Neural crest cell (in vitro differentiated cells): ENCODE measurements around the gene DACH1. TPM values are rescaled to one million over a fixed set of nuclear protein-coding genes. Genes with fewer than 3 reads are reported as not detected.
"Not testable (repeated sequence)": the region's sequence is repeated elsewhere in the genome, so short reads cannot be mapped to it uniquely, and the experiment has no call there.

Experiments used
- DNase-seq: peaks from one replicate; pipeline ENCODE4 v3.0.0; 2021; ENCODE audit warnings: low read depth, mixed read lengths, low spot score
- H3K27ac Mint-ChIP-seq: one replicate; pipeline ENCODE4 v1.8.0; 2021; ENCODE audit warnings: mild to moderate bottlenecking, mixed read lengths; ENCODE audit not compliant: unreplicated experiment
- H3K27me3 Mint-ChIP-seq: 2 replicates; pipeline ENCODE4 v1.8.0; 2021; ENCODE audit warnings: low read depth, mild to moderate bottlenecking, mixed read lengths
- H3K36me3 Mint-ChIP-seq: 2 replicates; pipeline ENCODE4 v1.8.0; 2021; ENCODE audit warnings: low read depth, mild to moderate bottlenecking, mixed read lengths
- H3K4me1 Mint-ChIP-seq: 2 replicates; pipeline ENCODE4 v1.8.0; 2021; ENCODE audit warnings: mixed read lengths
- H3K4me3 Mint-ChIP-seq: one replicate; pipeline ENCODE4 v1.8.0; 2021; ENCODE audit warnings: mild to moderate bottlenecking, mixed read lengths
- H3K9me3 Mint-ChIP-seq: 2 replicates; pipeline ENCODE4 v1.8.0; 2021; ENCODE audit warnings: mixed read lengths
- CTCF ChIP-seq: fragments of 200-600 bp; sonication (generic); conservative IDR thresholded peaks from 2 replicates; pipeline ENCODE4 v1.5.0; 2021; ENCODE audit warnings: antibody characterized with exemption, mild to moderate bottlenecking
- long read RNA-seq: library from polyadenylated mRNA; unstranded; transcript quantifications from one replicate; pipeline ENCODE4 v2.0.0, GENCODE V29; 2020
- total RNA-seq: library from RNA; stranded (reverse); gene quantifications from 2 replicates; pipeline ENCODE4 v1.2.1, GENCODE V29; 2021

The DACH1 gene
- 23.7 and 24.6 TPM in 2 replicates for total RNA-seq
- long read RNA-seq, full-length matches to known transcripts = 13 of 22 reads
- long read RNA-seq, partial matches to known transcripts = 2 of 22 reads
- long read RNA-seq, other reads (novel, unspliced or antisense) = 7 of 22 reads

GRCh38 chr13:71867131-71867814 lies at the start of gene DACH1:
Gene DACH1 (minus strand): TSS chr13:71867204.
- Mint-ChIP-seq H3K4me3 (peak within 1 kb of the TSS; percentile 94), H3K9me3 (no peaks in the 10 kb centered on the region), H3K27me3 (peaks cover 65% of the 10 kb centered on the region), H3K36me3 (no peaks in the 10 kb centered on the region), H3K27ac (peak within 1 kb of the TSS; percentile 71), H3K4me1 (peaks cover 52% of the 10 kb centered on the region)
- DNase-seq = peak; percentile 44
- TF ChIP-seq CTCF = no peak

GRCh38 chr13:71913717-71914116 lies 46.7 kb upstream of the DACH1 start:
- Mint-ChIP-seq H3K27me3 (no peaks in the 10 kb centered on the region), H3K4me1 (no peaks in the 10 kb centered on the region), H3K27ac (no peak overlapping the region), H3K4me3 (no peak overlapping the region), H3K9me3 (no peaks in the 10 kb centered on the region), H3K36me3 (no peaks in the 10 kb centered on the region)
- DNase-seq = no peak
- TF ChIP-seq CTCF = no peak

- Mint-ChIP-seq H3K4me1 (no peaks in the 10 kb centered on the region), H3K27ac (no peak overlapping the region), H3K9me3 (no peaks in the 10 kb centered on the region), H3K36me3 (no peaks in the 10 kb centered on the region), H3K27me3 (no peaks in the 10 kb centered on the region), H3K4me3 (no peak overlapping the region)
- TF ChIP-seq CTCF = no peak
- no peak for DNase-seq
Measured at GRCh38 chr13:71912524-71912923, 45.5 kb upstream of the DACH1 start.

- H3K4me1 Mint-ChIP-seq = no peaks in the 10 kb centered on the region
Measured at GRCh38 chr13:71906448-71906847, 39.4 kb upstream of the DACH1 start.

GRCh38 chr13:71902676-71903075 lies 35.7 kb upstream of the DACH1 start:
- Mint-ChIP-seq H3K27me3 (no peaks in the 10 kb centered on the region), H3K4me3 (no peak overlapping the region), H3K4me1 (peaks cover 4% of the 10 kb centered on the region), H3K36me3 (no peaks in the 10 kb centered on the region), H3K27ac (no peak overlapping the region), H3K9me3 (no peaks in the 10 kb centered on the region)
- TF ChIP-seq CTCF = no peak
- no peak for DNase-seq

More at GRCh38 chr13:71906448-71906847, 39.4 kb upstream of the DACH1 start:
- H3K4me3 Mint-ChIP-seq = no peak overlapping the region
- no peak for DNase-seq
- no peaks in the 10 kb centered on the region for H3K36me3 Mint-ChIP-seq
- H3K9me3 Mint-ChIP-seq = no peaks in the 10 kb centered on the region
- no peak overlapping the region for H3K27ac Mint-ChIP-seq
- H3K27me3 Mint-ChIP-seq = no peaks in the 10 kb centered on the region
- no peak for TF ChIP-seq CTCF

- H3K27ac Mint-ChIP-seq, H3K9me3 Mint-ChIP-seq, H3K27me3 Mint-ChIP-seq, DNase-seq, H3K4me3 Mint-ChIP-seq, H3K4me1 Mint-ChIP-seq, H3K36me3 Mint-ChIP-seq: not testable (repeated sequence)
Measured at GRCh38 chr13:71893506-71893905, 26.5 kb upstream of the DACH1 start.
